Renal cortex interstitium (tissue), 11 donors: ENCODE results near the gene PDHX. TPM values are rescaled to one million over a fixed set of nuclear protein-coding genes. Genes with fewer than 3 reads are reported as not detected.

Experiments used
- DNase-seq, 11 donors: peaks; one replicate each; pipeline ENCODE4 v3.0.0-alpha.2; 2013; ENCODE audit warnings: low read depth in 9 of 11, low spot score in 4 of 11; ENCODE audit errors: extremely low read depth in 1 of 11
- polyA plus RNA-seq, 3 donors: library from polyadenylated mRNA; unstranded; fragments of 120-200 nt; gene quantifications; one replicate each; pipeline ENCODE4 v1.2.1, GENCODE V29; 2013; ENCODE audit not compliant: insufficient read length in 3 of 3

PDHX gene
- polyA plus RNA-seq, 3 donors, result 36.1 to 38.5 (median 37.3) TPM

GRCh38 chr11:34929794-34930763 lies 13.7 kb downstream of the PDHX start:
- no peak for DNase-seq

GRCh38 chr11:34936945-34937629 lies 20.7 kb downstream of the PDHX start:
- DNase-seq, result no peak

- no peak for DNase-seq
Observed at GRCh38 chr11:34938611-34939010, 22.2 kb downstream of the PDHX start.

GRCh38 chr11:34940026-34940677 lies 23.7 kb downstream of the PDHX start:
- DNase-seq, result no peak

GRCh38 chr11:34941688-34942087 lies 25.3 kb downstream of the PDHX start:
- no peak for DNase-seq

GRCh38 chr11:34944692-34945091 lies 28.3 kb downstream of the PDHX start:
- DNase-seq, result no peak

GRCh38 chr11:34948696-34949095 lies 32.3 kb downstream of the PDHX start:
- DNase-seq, result no peak

- DNase-seq, result no peak
Observed at GRCh38 chr11:34953955-34954354, 37.5 kb downstream of the PDHX start.

GRCh38 chr11:34957206-34957605 lies 40.8 kb downstream of the PDHX start:
- DNase-seq, result no peak

- DNase-seq, result no peak
Observed at GRCh38 chr11:34957606-34958005, 41.2 kb downstream of the PDHX start.

GRCh38 chr11:34959770-34960169 lies 43.4 kb downstream of the PDHX start:
- no peak for DNase-seq

- DNase-seq, result no peak
Observed at GRCh38 chr11:34960277-34960676, 43.9 kb downstream of the PDHX start.

- DNase-seq, result no peak
Observed at GRCh38 chr11:34962034-34962433, 45.6 kb downstream of the PDHX start.

GRCh38 chr11:34963351-34963750 lies 46.9 kb downstream of the PDHX start:
- DNase-seq, result no peak

GRCh38 chr11:34964610-34965331 lies 48.4 kb downstream of the PDHX start:
- DNase-seq, result no peak

- DNase-seq, result no peak
Observed at GRCh38 chr11:34968862-34969261, 52.4 kb downstream of the PDHX start.

GRCh38 chr11:34970033-34970432 lies 53.6 kb downstream of the PDHX start:
- no peak for DNase-seq

- no peak for DNase-seq
Observed at GRCh38 chr11:34970480-34970879, 54.1 kb downstream of the PDHX start.

GRCh38 chr11:34971928-34972327 lies 55.5 kb downstream of the PDHX start:
- DNase-seq, result no peak
